MM.1S (cell line): ENCODE results near the gene NEGR1.

Experiments used
- DNase-seq: peaks from one replicate; pipeline ENCODE4 v3.0.0-alpha.2; 2015
- H2AFZ ChIP-seq: fragments of 300-600 bp; sonication (generic); 2 replicates; pipeline ENCODE4 v1.6.0; 2016; ENCODE audit warnings: antibody characterized with exemption, low read length
- H3F3A ChIP-seq: fragments of 300-600 bp; sonication (generic); 2 replicates; pipeline ENCODE4 v1.6.1; 2016; ENCODE audit warnings: mild to moderate bottlenecking, antibody characterized with exemption, low read length, moderate library complexity, mixed read lengths; ENCODE audit not compliant: insufficient read depth
- H3K27ac ChIP-seq: fragments of 300-600 bp; sonication (generic); 2 replicates; pipeline ENCODE4 v1.5.1; 2016; ENCODE audit warnings: mild to moderate bottlenecking, low read length
- H3K27me3 ChIP-seq: fragments of 300-600 bp; sonication (generic); replicated peaks from 2 replicates; pipeline ENCODE4 v1.6.0; 2016; ENCODE audit warnings: low read length; ENCODE audit not compliant: insufficient read depth
- H3K36me3 ChIP-seq: fragments of 300-600 bp; sonication (generic); replicated peaks from 2 replicates; pipeline ENCODE4 v1.6.1; 2016; ENCODE audit warnings: mild to moderate bottlenecking, low read length, mixed read lengths; ENCODE audit not compliant: insufficient read depth
- H3K4me1 ChIP-seq: fragments of 300-600 bp; sonication (generic); 2 replicates; pipeline ENCODE4 v1.6.1; 2016; ENCODE audit warnings: low read length, mixed read lengths
- H3K4me2 ChIP-seq: fragments of 300-600 bp; sonication (generic); 2 replicates; pipeline ENCODE4 v1.6.0; 2016; ENCODE audit warnings: low read depth, low read length
- H3K4me3 ChIP-seq: fragments of 300-600 bp; sonication (generic); 2 replicates; pipeline ENCODE4 v1.5.1; 2016; ENCODE audit warnings: low read length, mixed read lengths
- H3K79me2 ChIP-seq: fragments of 300-600 bp; sonication (generic); 2 replicates; pipeline ENCODE4 v1.6.1; 2016; ENCODE audit warnings: mixed run types, low read length, mixed read lengths
- H3K9ac ChIP-seq: fragments of 300-600 bp; sonication (generic); 2 replicates; pipeline ENCODE4 v1.6.1; 2016; ENCODE audit warnings: low read length, mixed read lengths
- H3K9me2 ChIP-seq: fragments of 300-600 bp; sonication (generic); replicated peaks from 2 replicates; pipeline ENCODE4 v1.6.1; 2016; ENCODE audit warnings: mild to moderate bottlenecking, low read length, mixed read lengths; ENCODE audit not compliant: insufficient read depth
- H3K9me3 ChIP-seq: fragments of 300-600 bp; sonication (generic); replicated peaks from 2 replicates; pipeline ENCODE4 v1.6.1; 2016; ENCODE audit warnings: mild to moderate bottlenecking, low read length, mixed read lengths; ENCODE audit not compliant: insufficient read depth
- H4K20me1 ChIP-seq: fragments of 300-600 bp; sonication (generic); 2 replicates; pipeline ENCODE4 v1.6.1; 2016; ENCODE audit warnings: mild to moderate bottlenecking, low read length, moderate library complexity, mixed read lengths; ENCODE audit not compliant: insufficient read depth
- EZH2 ChIP-seq: fragments of 300-600 bp; sonication (generic); optimal IDR thresholded peaks from 2 replicates; pipeline ENCODE3; 2017; ENCODE audit warnings: low read depth, mild to moderate bottlenecking, antibody characterized with exemption, low read length, mixed read lengths
- EZH2phosphoT487 ChIP-seq: fragments of 300-600 bp; sonication (generic); IDR thresholded peaks from 2 replicates; pipeline ENCODE4 v1.6.1; 2018; ENCODE audit warnings: antibody characterized with exemption, low read length
- TF ChIP-seq, protein P1 (sequence below): fragments of 300-600 bp; sonication (generic); IDR thresholded peaks from 2 replicates; pipeline ENCODE4 v1.5.1; 2016; ENCODE audit warnings: antibody characterized with exemption, low read length, mixed read lengths

The NEGR1 gene

DNA sequence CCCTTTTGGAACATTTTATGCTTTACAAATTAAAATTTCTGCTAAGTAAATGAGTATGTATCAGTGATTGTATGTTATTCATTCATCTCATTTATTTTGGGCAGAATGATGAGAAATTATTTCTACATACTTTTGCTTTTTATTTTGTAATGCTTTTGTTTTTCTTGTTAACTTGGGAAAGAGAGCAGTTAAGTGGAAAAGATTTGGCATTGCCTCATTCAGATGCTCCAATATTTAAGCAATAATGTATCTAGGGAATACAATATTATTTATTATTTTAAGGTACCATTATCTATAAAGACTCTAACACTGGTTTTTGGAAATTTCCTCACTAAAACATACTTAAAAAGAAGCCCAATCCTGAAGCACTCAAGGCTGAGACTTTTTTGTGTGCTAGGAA, 431.8 kb downstream of the NEGR1 start:
- no peaks in the 10 kb centered on the region for H3K27me3 ChIP-seq
- no peaks in the 10 kb centered on the region for H3K36me3 ChIP-seq
- H3K4me2 ChIP-seq, result peak overlapping the region; percentile 38; the same call in 1 of the 2 replicates
- TF ChIP-seq EZH2 (no peak), EZH2phosphoT487 (no peak)
- TF ChIP-seq, protein P1, sequence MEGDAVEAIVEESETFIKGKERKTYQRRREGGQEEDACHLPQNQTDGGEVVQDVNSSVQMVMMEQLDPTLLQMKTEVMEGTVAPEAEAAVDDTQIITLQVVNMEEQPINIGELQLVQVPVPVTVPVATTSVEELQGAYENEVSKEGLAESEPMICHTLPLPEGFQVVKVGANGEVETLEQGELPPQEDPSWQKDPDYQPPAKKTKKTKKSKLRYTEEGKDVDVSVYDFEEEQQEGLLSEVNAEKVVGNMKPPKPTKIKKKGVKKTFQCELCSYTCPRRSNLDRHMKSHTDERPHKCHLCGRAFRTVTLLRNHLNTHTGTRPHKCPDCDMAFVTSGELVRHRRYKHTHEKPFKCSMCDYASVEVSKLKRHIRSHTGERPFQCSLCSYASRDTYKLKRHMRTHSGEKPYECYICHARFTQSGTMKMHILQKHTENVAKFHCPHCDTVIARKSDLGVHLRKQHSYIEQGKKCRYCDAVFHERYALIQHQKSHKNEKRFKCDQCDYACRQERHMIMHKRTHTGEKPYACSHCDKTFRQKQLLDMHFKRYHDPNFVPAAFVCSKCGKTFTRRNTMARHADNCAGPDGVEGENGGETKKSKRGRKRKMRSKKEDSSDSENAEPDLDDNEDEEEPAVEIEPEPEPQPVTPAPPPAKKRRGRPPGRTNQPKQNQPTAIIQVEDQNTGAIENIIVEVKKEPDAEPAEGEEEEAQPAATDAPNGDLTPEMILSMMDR, result no peak
- no peaks in the 10 kb centered on the region for H4K20me1 ChIP-seq
- H3K9ac ChIP-seq, result no peak overlapping the region
- peaks cover 4% of the 10 kb centered on the region; the same call in 1 of the 2 replicates for H3F3A ChIP-seq
- no peaks in the 10 kb centered on the region for H3K9me2 ChIP-seq
- peaks cover 17% of the 10 kb centered on the region for H3K4me1 ChIP-seq
- H3K4me3 ChIP-seq, result no peak overlapping the region
- peak overlapping the region; percentile 46; the same call in 1 of the 2 replicates for H3K27ac ChIP-seq
- no peak for DNase-seq
- H3K79me2 ChIP-seq, result no peaks in the 10 kb centered on the region
- no peaks in the 10 kb centered on the region for H3K9me3 ChIP-seq
- H2AFZ ChIP-seq, result peak overlapping the region; percentile 1; the same call in 1 of the 2 replicates

DNA sequence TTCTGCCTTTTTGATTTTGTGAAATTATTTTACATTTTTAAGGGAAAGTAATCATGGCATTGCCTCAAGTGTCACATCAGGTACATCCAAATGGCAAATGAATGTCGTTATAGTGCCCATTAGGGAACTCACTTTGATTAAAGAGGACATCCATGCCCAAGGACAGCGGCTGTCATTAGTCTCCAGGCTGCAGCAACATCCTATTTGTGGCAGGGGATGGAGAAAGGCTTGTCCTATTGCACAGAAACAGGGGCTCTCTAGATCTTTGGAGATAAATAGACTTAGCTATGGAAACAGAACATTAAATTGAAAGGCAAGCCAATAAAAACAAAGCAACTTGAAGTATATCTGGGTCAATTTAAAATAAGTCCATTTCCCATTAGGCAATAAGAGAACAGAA, 439.3 kb downstream of the NEGR1 start:
- TF ChIP-seq, protein P1, result no peak
- no peak for TF ChIP-seq EZH2

DNA sequence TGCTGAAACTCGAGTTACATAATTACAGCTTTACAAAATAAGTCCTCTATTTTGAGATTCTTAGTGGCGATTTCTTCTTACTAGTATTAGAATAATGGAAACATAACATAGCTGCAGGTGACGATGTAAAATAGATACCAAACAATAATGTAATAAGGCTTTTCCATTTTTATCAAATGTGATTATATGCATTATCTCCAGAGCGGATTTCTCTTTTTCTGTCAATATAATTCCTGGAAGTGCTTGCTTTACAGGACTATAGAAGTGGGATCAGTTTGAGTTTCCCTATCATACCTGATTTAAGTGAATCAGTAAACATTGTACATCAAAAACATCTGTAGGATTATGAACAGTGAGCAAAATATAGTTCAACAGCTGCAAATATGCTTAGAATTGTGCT, 442.5 kb downstream of the NEGR1 start:
- Histone ChIP-seq H3K27ac (no peak overlapping the region), H3F3A (no peaks in the 10 kb centered on the region), H3K9ac (no peak overlapping the region), H3K4me2 (no peak overlapping the region), H3K79me2 (no peaks in the 10 kb centered on the region), H3K4me1 (no peaks in the 10 kb centered on the region), H3K9me2 (no peaks in the 10 kb centered on the region), H3K27me3 (no peaks in the 10 kb centered on the region), H4K20me1 (no peaks in the 10 kb centered on the region), H3K4me3 (no peak overlapping the region), H3K9me3 (no peaks in the 10 kb centered on the region), H2AFZ (no peak overlapping the region), H3K36me3 (no peaks in the 10 kb centered on the region)
- no peak for DNase-seq
- TF ChIP-seq, protein P1, result no peak
- TF ChIP-seq EZH2 (no peak), EZH2phosphoT487 (no peak)

More for the DNA sequence above, 439.3 kb downstream of the NEGR1 start:
- no peak overlapping the region for H2AFZ ChIP-seq
- H4K20me1 ChIP-seq, result no peaks in the 10 kb centered on the region
- no peaks in the 10 kb centered on the region for H3F3A ChIP-seq
- no peak for DNase-seq
- H3K36me3 ChIP-seq, result no peaks in the 10 kb centered on the region
- no peaks in the 10 kb centered on the region for H3K9me3 ChIP-seq
- no peak overlapping the region for H3K4me2 ChIP-seq
- no peaks in the 10 kb centered on the region for H3K27me3 ChIP-seq
- no peaks in the 10 kb centered on the region for H3K9me2 ChIP-seq
- H3K79me2 ChIP-seq, result no peaks in the 10 kb centered on the region
- no peak overlapping the region for H3K9ac ChIP-seq
- H3K4me3 ChIP-seq, result no peak overlapping the region
- no peak overlapping the region for H3K27ac ChIP-seq
- H3K4me1 ChIP-seq, result no peaks in the 10 kb centered on the region

DNA sequence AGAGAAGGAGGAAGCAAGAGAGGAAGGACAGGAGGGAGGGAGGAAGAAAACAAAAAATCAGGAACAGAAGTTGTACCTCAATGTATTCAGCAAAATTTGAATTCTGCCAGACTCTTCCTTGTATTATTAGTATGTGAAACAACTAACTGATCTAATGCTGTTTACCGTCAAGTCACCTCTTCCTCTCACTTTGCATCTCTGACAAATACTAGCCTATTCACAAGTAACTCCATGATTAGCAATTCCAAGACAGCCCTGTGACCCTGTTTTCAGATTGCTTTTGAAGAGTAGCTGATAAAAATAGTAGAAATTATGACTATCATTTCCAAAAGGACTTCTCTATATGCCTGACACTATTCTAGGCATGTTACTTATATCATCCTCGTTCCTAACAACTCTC, 445.4 kb downstream of the NEGR1 start:
- no peak overlapping the region for H3K27ac ChIP-seq
- H3K4me3 ChIP-seq, result no peak overlapping the region
- DNase-seq, result no peak
- H4K20me1 ChIP-seq, result no peaks in the 10 kb centered on the region
- no peaks in the 10 kb centered on the region for H3K27me3 ChIP-seq
- H3K4me1 ChIP-seq, result no peaks in the 10 kb centered on the region
- no peak overlapping the region for H3K4me2 ChIP-seq
- no peaks in the 10 kb centered on the region for H3K9me2 ChIP-seq
- TF ChIP-seq EZH2 (no peak), EZH2phosphoT487 (no peak)
- TF ChIP-seq, protein P1, result no peak
- no peak overlapping the region for H3K9ac ChIP-seq
- no peaks in the 10 kb centered on the region for H3F3A ChIP-seq
- H3K9me3 ChIP-seq, result no peaks in the 10 kb centered on the region
- no peaks in the 10 kb centered on the region for H3K79me2 ChIP-seq
- H2AFZ ChIP-seq, result no peak overlapping the region
- no peaks in the 10 kb centered on the region for H3K36me3 ChIP-seq
